ELR (cell line): ENCODE measurements around the gene VEGFA.
A peak's percentile ranks its signal among the peaks of the same experiment; 100 is the strongest.

Source experiments
- DNase-seq: peaks from one replicate; pipeline ENCODE4 v3.0.0-alpha.2; 2015; ENCODE audit warnings: low read depth

Gene VEGFA

GRCh38 chr6:43759136-43759906 is 10.7 kb upstream of the VEGFA start:
- DNase-seq: no peak

DNA sequence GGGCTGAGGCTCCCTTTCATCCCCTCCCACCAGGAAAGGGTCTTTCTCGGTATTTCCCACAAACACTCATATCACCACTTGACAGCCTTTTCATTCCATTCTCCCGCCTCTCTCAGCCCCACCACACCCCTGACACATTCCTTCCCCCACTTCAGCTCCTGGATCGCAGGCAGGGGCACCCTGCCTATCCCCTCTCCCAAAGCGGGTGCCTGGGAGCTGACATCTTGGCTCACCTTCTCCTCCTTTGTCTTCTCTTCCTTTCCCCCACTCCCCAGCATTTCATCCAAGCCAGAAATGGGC is 10.2 kb upstream of the VEGFA start:
- DNase-seq: no peak

DNA sequence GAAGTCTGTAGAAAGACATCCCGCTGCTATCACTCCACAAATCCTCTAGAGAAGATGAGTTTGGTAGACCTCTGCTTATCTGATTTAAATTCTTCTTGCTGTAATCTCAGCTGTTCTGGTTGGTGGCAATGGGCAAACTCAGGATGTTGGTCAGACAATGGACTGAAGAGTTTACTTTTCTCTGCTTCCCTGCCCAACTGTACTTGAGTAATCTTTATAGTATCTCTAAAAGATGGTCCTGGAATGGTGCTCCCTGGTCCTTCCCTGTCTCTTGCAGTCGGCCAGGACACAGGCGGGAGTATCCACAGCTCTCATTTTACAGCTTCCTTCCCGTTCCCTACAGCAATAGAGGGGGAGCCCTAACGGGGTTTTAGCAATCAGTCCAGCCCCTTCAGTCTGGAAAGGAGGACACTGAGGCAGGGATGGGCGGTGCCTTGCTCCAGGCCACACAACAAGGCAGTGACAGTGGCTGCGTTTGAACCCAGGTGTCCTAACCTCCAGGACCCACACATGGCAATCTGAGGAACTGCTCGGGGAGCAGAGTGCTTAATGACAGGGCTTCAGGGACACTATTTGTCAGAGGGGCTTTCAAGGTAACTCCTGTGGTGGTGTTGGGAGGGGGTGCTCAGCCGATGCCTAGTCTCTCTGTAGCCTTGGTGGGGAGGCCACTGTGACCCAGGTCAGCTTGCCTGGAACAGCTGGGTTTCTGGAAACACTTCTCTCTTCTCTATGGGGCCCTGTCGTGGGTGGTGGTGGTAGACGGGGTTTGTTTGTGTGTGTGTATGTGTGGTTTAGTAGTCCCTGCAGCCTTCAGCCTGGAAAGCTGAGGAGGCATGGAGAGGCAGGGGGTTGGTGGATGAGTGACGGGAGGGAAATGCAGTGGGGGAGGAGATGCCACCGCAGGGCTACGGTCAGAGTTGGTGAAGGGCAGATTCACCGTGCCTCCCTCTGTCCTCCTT is 9.5 kb upstream of the VEGFA start:
- DNase-seq: no peak

- no peak for DNase-seq
Observed at GRCh38 chr6:43761666-43762409, 8.2 kb upstream of the VEGFA start.

DNA sequence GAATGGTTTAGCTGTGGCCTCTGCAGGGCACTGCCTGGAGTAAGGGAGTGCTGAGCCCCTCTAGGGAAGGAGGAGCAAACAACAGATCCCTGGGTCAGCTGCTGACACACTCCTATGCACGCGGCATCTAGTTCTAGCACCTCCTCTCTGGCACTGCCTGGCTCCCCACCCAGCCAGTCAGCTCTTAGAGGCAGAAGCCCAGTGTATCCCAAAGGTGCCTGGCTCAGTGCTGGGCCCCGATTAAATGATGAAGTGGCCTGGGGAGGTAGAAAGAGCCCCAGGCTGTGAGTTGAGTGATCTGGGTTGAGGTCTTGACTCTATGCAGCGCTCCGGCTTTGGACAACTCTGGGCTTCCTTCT is 7.6 kb upstream of the VEGFA start:
- DNase-seq: no peak

DNA sequence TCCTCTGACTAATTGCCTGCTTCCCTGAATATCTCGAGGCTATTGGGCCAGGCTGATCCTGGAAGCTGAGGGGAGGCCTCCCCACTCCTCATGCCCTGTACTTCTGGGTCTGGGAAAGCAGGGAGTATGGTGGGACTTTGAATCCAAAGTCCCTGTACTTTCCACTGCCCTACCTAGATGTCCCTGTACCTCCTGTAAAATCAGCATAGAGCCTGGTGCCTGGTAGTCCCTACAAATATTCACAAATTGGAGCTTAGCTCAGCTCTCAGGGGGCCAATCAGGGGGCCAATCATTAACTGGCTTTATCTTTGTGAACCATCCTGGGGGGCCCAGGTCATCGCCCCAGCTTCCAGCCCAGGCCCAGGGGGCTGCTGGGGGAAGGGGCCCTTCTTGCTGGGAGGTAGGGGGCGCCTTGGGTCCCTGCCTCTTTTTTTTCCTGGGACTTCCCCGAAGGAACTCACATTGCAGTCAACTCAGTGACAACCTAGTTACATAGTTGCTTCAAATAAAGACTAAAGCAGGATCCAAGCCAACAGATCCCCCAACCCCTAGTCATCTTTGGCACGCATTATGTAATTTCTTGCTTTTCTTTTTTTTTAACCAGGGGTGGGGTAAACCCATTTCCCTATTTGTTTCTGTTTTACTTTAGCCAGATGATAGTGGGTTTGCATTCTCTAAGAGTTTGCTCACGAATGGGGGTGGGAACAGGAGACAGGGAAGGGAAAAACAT is 6.9 kb upstream of the VEGFA start:
- no peak for DNase-seq

DNA sequence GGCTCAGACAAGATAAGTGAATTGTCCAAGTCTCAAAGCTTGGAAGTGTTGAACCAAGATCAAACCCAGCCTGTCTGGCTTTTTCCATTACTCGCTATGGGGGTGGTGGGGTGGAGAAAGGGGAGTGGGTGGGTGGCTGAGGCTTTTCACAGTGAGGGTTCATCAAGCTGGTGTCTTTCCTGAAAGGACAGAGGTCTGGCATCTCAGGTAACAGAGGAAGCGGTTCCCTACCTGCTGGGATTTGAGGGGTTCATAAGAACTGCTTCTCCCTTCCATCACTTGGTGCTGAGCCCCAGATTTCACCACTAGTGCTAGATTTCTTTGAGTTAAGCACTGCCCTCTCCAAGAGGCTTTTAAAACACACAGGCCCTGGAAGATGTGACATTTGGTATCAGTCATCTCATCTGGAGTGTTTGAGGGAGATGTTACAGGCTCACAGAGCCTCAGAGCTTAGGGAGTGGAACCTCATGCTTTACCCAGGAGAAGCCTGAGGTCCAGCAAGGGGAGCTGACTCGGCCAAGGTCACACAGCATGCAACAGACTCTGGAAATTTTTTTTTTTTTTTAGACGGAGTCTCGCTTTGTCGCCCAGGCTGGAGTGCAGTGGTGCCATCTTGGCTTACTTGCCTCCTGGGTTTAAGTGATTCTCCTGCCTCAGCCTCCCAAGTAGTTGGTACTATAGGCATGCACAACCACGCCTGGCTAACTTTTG is 6.0 kb upstream of the VEGFA start:
- DNase-seq: no peak

DNA sequence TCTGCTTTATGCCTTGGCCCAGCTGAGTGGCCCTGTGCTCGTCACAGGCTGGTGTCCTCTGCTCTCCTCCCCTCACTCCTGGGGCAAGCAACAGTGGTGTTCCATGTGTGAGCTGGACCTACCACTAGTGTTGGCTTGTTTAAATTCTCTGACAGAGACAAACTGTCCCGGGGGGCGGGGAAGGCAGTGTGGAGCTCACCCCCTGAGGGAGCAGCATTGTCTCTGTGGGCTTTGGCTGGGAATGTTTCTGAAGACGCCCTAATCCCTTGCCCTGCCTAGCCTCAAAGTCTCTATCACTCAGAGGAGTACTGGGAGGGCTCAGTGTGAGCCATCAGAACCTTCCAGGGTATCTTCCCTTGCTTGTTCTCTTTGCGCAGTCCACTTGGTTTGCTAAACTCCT is 5.2 kb upstream of the VEGFA start:
- no peak for DNase-seq

- DNase-seq: no peak
Observed at GRCh38 chr6:43765776-43766499, 4.1 kb upstream of the VEGFA start.

- DNase-seq: no peak
Observed at GRCh38 chr6:43766500-43766853, 3.5 kb upstream of the VEGFA start.

DNA sequence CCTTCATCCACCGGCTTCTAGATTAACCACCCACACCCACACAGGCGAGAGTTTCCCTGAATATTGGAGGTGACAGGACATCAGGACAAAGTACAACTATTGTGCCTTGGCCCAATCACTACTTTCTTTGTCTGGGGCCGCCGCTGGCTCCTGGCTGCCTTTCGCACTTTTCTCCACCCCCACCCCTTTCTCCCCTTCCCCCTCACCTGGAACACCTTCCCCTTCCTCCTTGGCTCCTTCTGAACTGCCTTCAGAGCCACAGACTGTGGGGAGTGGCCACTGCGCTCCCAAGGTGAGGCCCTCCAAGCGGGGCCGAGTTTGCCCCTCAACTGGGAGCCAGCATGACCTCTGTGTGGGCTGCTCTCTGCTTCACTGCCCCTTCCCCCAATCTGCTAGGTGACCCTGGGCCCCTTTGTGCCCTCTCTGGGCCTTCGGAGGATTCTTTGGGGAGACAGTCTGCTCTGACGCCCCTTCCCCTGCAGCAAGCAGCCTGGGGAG is 3.0 kb upstream of the VEGFA start:
- no peak for DNase-seq

DNA sequence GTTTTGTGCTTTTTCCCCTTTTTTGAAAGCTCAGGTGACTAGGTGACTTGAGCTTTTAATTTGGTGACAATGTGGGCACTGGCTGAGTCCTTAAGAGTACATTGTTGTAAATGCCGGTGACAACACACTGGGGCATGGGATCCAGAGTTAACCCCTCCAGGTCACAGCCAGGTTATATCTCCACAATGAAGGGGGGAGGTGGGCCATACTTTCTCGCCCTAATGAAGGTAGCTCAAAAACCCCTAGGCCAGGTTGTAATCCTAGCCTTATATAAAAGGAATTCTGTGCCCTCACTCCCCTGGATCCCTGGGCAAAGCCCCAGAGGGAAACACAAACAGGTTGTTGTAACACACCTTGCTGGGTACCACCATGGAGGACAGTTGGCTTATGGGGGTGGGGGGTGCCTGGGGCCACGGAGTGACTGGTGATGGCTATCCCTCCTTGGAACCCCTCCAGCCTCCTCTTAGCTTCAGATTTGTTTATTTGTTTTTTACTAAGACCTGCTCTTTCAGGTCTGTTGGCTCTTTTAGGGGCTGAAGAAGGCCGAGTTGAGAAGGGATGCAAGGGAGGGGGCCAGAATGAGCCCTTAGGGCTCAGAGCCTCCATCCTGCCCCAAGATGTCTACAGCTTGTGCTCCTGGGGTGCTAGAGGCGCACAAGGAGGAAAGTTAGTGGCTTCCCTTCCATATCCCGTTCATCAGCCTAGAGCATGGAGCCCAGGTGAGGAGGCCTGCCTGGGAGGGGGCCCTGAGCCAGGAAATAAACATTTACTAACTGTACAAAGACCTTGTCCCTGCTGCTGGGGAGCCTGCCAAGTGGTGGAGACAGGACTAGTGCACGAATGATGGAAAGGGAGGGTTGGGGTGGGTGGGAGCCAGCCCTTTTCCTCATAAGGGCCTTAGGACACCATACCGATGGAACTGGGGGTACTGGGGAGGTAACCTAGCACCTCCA is 2.2 kb upstream of the VEGFA start:
- DNase-seq: no peak

- DNase-seq: no peak
Observed at GRCh38 chr6:43768506-43768860, 1.5 kb upstream of the VEGFA start.

DNA sequence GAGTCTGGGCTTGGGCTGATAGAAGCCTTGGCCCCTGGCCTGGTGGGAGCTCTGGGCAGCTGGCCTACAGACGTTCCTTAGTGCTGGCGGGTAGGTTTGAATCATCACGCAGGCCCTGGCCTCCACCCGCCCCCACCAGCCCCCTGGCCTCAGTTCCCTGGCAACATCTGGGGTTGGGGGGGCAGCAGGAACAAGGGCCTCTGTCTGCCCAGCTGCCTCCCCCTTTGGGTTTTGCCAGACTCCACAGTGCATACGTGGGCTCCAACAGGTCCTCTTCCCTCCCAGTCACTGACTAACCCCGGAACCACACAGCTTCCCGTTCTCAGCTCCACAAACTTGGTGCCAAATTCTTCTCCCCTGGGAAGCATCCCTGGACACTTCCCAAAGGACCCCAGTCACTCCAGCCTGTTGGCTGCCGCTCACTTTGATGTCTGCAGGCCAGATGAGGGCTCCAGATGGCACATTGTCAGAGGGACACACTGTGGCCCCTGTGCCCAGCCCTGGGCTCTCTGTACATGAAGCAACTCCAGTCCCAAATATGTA is 957 bp upstream of the VEGFA start:
- peak; percentile 58 for DNase-seq

DNA sequence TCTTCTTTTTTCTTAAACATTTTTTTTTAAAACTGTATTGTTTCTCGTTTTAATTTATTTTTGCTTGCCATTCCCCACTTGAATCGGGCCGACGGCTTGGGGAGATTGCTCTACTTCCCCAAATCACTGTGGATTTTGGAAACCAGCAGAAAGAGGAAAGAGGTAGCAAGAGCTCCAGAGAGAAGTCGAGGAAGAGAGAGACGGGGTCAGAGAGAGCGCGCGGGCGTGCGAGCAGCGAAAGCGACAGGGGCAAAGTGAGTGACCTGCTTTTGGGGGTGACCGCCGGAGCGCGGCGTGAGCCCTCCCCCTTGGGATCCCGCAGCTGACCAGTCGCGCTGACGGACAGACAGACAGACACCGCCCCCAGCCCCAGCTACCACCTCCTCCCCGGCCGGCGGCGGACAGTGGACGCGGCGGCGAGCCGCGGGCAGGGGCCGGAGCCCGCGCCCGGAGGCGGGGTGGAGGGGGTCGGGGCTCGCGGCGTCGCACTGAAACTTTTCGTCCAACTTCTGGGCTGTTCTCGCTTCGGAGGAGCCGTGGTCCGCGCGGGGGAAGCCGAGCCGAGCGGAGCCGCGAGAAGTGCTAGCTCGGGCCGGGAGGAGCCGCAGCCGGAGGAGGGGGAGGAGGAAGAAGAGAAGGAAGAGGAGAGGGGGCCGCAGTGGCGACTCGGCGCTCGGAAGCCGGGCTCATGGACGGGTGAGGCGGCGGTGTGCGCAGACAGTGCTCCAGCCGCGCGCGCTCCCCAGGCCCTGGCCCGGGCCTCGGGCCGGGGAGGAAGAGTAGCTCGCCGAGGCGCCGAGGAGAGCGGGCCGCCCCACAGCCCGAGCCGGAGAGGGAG is 580 bp downstream of the VEGFA start:
- peak; percentile 76 for DNase-seq

DNA sequence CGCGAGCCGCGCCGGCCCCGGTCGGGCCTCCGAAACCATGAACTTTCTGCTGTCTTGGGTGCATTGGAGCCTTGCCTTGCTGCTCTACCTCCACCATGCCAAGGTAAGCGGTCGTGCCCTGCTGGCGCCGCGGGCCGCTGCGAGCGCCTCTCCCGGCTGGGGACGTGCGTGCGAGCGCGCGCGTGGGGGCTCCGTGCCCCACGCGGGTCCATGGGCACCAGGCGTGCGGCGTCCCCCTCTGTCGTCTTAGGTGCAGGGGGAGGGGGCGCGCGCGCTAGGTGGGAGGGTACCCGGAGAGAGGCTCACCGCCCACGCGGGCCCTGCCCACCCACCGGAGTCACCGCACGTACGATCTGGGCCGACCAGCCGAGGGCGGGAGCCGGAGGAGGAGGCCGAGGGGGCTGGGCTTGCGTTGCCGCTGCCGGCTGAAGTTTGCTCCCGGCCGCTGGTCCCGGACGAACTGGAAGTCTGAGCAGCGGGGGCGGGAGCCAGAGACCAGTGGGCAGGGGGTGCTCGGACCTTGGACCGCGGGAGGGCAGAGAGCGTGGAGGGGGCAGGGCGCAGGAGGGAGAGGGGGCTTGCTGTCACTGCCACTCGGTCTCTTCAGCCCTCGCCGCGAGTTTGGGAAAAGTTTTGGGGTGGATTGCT is 1.3 kb downstream of the VEGFA start:
- DNase-seq: peak; percentile 77

DNA sequence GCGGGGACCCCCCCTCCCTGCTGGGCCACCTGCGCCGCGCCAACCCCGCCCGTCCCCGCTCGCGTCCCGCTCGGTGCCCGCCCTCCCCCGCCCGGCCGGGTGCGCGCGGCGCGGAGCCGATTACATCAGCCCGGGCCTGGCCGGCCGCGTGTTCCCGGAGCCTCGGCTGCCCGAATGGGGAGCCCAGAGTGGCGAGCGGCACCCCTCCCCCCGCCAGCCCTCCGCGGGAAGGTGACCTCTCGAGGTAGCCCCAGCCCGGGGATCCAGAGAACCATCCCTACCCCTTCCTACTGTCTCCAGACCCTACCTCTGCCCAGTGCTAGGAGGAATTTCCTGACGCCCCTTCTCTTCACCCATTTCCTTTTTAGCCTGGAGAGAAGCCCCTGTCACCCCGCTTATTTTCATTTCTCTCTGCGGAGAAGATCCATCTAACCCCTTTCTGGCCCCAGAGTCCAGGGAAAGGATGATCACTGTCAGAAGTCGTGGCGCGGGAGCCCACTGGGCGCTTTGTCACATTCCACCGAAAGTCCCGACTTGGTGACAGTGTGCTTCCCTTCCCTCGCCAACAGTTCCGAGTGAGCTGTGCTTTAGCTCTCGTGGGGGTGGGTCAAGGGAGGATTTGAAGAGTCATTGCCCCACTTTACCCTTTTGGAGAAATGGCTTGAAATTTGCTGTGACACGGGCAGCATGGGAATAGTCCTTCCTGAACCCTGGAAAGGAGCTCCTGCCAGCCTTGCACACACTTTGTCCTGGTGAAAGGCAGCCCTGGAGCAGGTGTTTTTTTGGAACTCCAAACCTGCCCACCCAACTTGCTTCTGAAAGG is 2.1 kb downstream of the VEGFA start:
- DNase-seq: peak; percentile 75
